GM06990 (cell line): ENCODE results near the gene GJB2.

Experiments
- DNase-seq: peaks from one replicate; pipeline ENCODE4 v3.0.0-alpha.2; 2011; ENCODE audit not compliant: insufficient read length; ENCODE audit errors: extremely low read depth
- H3K27me3 ChIP-seq: replicated peaks from 2 replicates; pipeline ENCODE4 v1.6.0; 2011; ENCODE audit warnings: low read length; ENCODE audit not compliant: control insufficient read depth, insufficient read depth
- H3K36me3 ChIP-seq: 2 replicates; pipeline ENCODE4 v1.5.1; 2011; ENCODE audit warnings: low read length; ENCODE audit not compliant: control insufficient read depth, insufficient read depth
- H3K4me3 ChIP-seq: replicated peaks from 2 replicates; pipeline ENCODE4 v1.5.1; 2011; ENCODE audit warnings: low read depth, mild to moderate bottlenecking, control low read depth, low read length
- TF ChIP-seq, protein P1 (sequence below): IDR thresholded peaks from 2 replicates; pipeline ENCODE4 v1.5.1; 2011; ENCODE audit warnings: low read length, control low read depth, mild to moderate bottlenecking, inconsistent platforms; ENCODE audit not compliant: insufficient read depth, poor library complexity, severe bottlenecking

GJB2 gene

DNA sequence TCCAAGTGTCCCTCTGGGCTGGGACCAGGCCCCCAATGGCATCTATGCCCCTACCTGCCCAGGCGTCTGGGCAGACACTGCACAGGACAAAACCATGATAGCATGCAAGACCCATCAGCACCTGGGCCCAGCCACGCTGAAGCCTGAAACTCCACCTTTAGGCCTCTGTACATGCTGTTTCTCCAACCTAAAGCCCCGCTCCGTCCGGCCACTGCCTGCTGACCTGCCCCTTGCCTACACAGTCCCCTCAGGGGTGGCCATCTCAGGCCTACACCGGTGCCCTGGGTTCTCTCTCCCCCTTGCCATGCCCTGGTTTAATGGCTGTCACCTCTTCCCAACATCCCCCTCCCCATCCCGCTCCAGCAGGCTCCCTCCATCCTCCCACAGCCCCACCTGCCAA is 47.2 kb downstream of the GJB2 start:
- no peak for DNase-seq
- H3K27me3 ChIP-seq = no peaks in the 10 kb centered on the region
- H3K36me3 ChIP-seq = no peaks in the 10 kb centered on the region
- H3K4me3 ChIP-seq = no peak overlapping the region
- TF ChIP-seq, protein P1, sequence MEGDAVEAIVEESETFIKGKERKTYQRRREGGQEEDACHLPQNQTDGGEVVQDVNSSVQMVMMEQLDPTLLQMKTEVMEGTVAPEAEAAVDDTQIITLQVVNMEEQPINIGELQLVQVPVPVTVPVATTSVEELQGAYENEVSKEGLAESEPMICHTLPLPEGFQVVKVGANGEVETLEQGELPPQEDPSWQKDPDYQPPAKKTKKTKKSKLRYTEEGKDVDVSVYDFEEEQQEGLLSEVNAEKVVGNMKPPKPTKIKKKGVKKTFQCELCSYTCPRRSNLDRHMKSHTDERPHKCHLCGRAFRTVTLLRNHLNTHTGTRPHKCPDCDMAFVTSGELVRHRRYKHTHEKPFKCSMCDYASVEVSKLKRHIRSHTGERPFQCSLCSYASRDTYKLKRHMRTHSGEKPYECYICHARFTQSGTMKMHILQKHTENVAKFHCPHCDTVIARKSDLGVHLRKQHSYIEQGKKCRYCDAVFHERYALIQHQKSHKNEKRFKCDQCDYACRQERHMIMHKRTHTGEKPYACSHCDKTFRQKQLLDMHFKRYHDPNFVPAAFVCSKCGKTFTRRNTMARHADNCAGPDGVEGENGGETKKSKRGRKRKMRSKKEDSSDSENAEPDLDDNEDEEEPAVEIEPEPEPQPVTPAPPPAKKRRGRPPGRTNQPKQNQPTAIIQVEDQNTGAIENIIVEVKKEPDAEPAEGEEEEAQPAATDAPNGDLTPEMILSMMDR = no peak

GRCh38 chr13:20144141-20144850 is 48.4 kb downstream of the GJB2 start:
- TF ChIP-seq, protein P1 = no peak
- no peaks in the 10 kb centered on the region for H3K36me3 ChIP-seq
- H3K27me3 ChIP-seq = no peaks in the 10 kb centered on the region
- no peak overlapping the region for H3K4me3 ChIP-seq
- DNase-seq = no peak

GRCh38 chr13:20142927-20143480 is 49.7 kb downstream of the GJB2 start:
- Histone ChIP-seq H3K27me3 (no peaks in the 10 kb centered on the region), H3K4me3 (no peak overlapping the region), H3K36me3 (no peaks in the 10 kb centered on the region)
- DNase-seq = no peak
- TF ChIP-seq, protein P1 = no peak

GRCh38 chr13:20142023-20142926 is 50.5 kb downstream of the GJB2 start:
- H3K36me3 ChIP-seq = no peaks in the 10 kb centered on the region
- no peak overlapping the region for H3K4me3 ChIP-seq
- TF ChIP-seq, protein P1 = no peak
- no peak for DNase-seq
- no peaks in the 10 kb centered on the region for H3K27me3 ChIP-seq

GRCh38 chr13:20141238-20142022 is 51.3 kb downstream of the GJB2 start:
- Histone ChIP-seq H3K4me3 (no peak overlapping the region), H3K36me3 (no peaks in the 10 kb centered on the region), H3K27me3 (no peaks in the 10 kb centered on the region)
- TF ChIP-seq, protein P1 = no peak
- DNase-seq = no peak
